GM23248 (cell line): ENCODE results near the gene GUCA1C. TPM values are rescaled to one million over a fixed set of nuclear protein-coding genes. Genes with fewer than 3 reads are reported as not detected.

ENCODE experiments used
- DNase-seq: peaks from one replicate; pipeline ENCODE4 v3.0.0-alpha.2; 2015
- H2AFZ ChIP-seq: fragments of 200-600 bp; sonication (generic); 2 replicates; pipeline ENCODE4 v1.6.1; 2016; ENCODE audit warnings: antibody characterized with exemption
- H3F3A ChIP-seq: fragments of 200-600 bp; sonication (generic); 2 replicates; pipeline ENCODE4 v1.6.1; 2016; ENCODE audit warnings: mild to moderate bottlenecking, antibody characterized with exemption, mixed run types; ENCODE audit not compliant: insufficient read depth
- H3K27ac ChIP-seq: fragments of 200-600 bp; sonication (generic); 2 replicates; pipeline ENCODE4 v1.5.1; 2016; ENCODE audit warnings: mild to moderate bottlenecking
- H3K27me3 ChIP-seq: fragments of 200-600 bp; sonication (generic); replicated peaks from 2 replicates; pipeline ENCODE4 v1.6.1; 2016; ENCODE audit warnings: mild to moderate bottlenecking; ENCODE audit not compliant: insufficient read depth
- H3K36me3 ChIP-seq: fragments of 200-600 bp; sonication (generic); 2 replicates; pipeline ENCODE4 v1.6.1; 2016; ENCODE audit warnings: low read depth, mild to moderate bottlenecking
- H3K4me1 ChIP-seq: fragments of 200-600 bp; sonication (generic); 2 replicates; pipeline ENCODE4 v1.6.1; 2016; ENCODE audit warnings: mild to moderate bottlenecking; ENCODE audit not compliant: insufficient read depth
- H3K4me2 ChIP-seq: fragments of 200-600 bp; sonication (generic); one replicate; pipeline ENCODE4 v1.6.1; 2016; ENCODE audit warnings: mild to moderate bottlenecking; ENCODE audit not compliant: unreplicated experiment
- H3K4me3 ChIP-seq: fragments of 200-600 bp; sonication (generic); 2 replicates; pipeline ENCODE4 v1.5.1; 2016; ENCODE audit warnings: mild to moderate bottlenecking
- H3K79me2 ChIP-seq: fragments of 200-600 bp; sonication (generic); 2 replicates; pipeline ENCODE4 v1.6.1; 2016; ENCODE audit warnings: mild to moderate bottlenecking; ENCODE audit not compliant: insufficient read depth
- H3K9ac ChIP-seq: fragments of 200-600 bp; sonication (generic); 2 replicates; pipeline ENCODE4 v1.6.1; 2016; ENCODE audit warnings: mild to moderate bottlenecking
- H3K9me2 ChIP-seq: fragments of 200-600 bp; sonication (generic); 2 replicates; pipeline ENCODE4 v1.6.1; 2016; ENCODE audit warnings: mixed run types, mild to moderate bottlenecking, moderate library complexity; ENCODE audit not compliant: insufficient read depth
- H3K9me3 ChIP-seq: fragments of 200-600 bp; sonication (generic); one replicate; pipeline ENCODE4 v1.6.1; 2017; ENCODE audit warnings: low read depth
- H4K20me1 ChIP-seq: fragments of 200-600 bp; sonication (generic); 2 replicates; pipeline ENCODE4 v1.6.0; 2016; ENCODE audit not compliant: insufficient read depth
- EZH2 ChIP-seq: fragments of 200-600 bp; sonication (generic); IDR thresholded peaks from 2 replicates; pipeline ENCODE4 v1.6.1; 2018; ENCODE audit warnings: antibody characterized with exemption, mild to moderate bottlenecking; ENCODE audit not compliant: insufficient read depth, poor library complexity, severe bottlenecking
- EZH2phosphoT487 ChIP-seq: fragments of 200-600 bp; sonication (generic); IDR thresholded peaks from 2 replicates; pipeline ENCODE4 v1.6.1; 2018; ENCODE audit warnings: antibody characterized with exemption, moderate library complexity, mild to moderate bottlenecking, low read depth; ENCODE audit not compliant: insufficient read depth
- WGBS, 2 experiments: methylation state at CpG; one replicate each; pipeline ENCODE4 v1.1.6; 2015 to 2017; ENCODE audit warnings: low lambda C conversion rate in 2 of 2, low coverage in 1 of 2; ENCODE audit errors: missing lambda C conversion rate in 2 of 2; 5-methylcytosine and 5-hydroxymethylcytosine counted together
- in situ Hi-C: fragments of 300-500 bp; cut with MboI; formaldehyde crosslinking; loops from 2 replicates; pipeline ENCODE4 v1.15.0; 2020
- polyA plus RNA-seq: library from polyadenylated mRNA; unstranded; fragments of >200 nt; fragmentation: Nextera tagmentation; extraction: Ambion mirVana; gene quantifications from 2 replicates; pipeline ENCODE4 v1.2.1, GENCODE V29; 2016
- total RNA-seq: library from RNA; depleted of rRNA; stranded (reverse); fragments of >200 nt; shearing (Covaris generic); gene quantifications from 2 replicates; pipeline ENCODE4 v1.2.3, GENCODE V29; 2014; rRNA removed

GUCA1C gene
- total and polyA plus RNA-seq, 2 experiments from 2014 or later: not detected

DNA sequence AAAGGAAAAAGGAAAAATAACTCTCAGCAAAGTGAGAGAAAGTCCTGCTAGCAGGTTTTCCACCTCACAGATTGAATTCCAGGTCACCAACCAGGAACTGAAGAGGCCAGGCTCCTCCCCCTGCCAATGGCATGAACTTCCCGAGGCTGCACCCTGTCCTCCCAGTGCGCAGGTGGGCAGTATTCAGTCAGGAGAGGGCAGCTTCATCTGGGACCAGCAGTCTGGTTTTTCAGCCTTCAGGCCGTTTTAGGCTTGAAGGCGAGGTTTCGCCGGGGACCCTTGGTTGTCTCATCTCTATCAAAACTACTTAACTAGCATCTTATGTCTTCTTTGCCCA is 89.9 kb downstream of the GUCA1C start:
- Histone ChIP-seq H3K4me1 (no peaks in the 10 kb centered on the region), H3K27me3 (no peaks in the 10 kb centered on the region), H3K4me2 (no peak overlapping the region), H3K36me3 (no peaks in the 10 kb centered on the region), H2AFZ (no peak overlapping the region), H3K9ac (no peak overlapping the region), H3K9me3 (no peaks in the 10 kb centered on the region), H3F3A (no peaks in the 10 kb centered on the region), H3K4me3 (no peak overlapping the region), H3K27ac (no peak overlapping the region), H4K20me1 (no peaks in the 10 kb centered on the region), H3K79me2 (no peaks in the 10 kb centered on the region), H3K9me2 (no peaks in the 10 kb centered on the region)
- no peak for DNase-seq
- WGBS, 2 experiments: 70 to 74% methylated on average over 6 of the region's 6 CpGs
- in situ Hi-C loops: no loop called here
- no peak for TF ChIP-seq EZH2
- TF ChIP-seq EZH2phosphoT487: no peak

DNA sequence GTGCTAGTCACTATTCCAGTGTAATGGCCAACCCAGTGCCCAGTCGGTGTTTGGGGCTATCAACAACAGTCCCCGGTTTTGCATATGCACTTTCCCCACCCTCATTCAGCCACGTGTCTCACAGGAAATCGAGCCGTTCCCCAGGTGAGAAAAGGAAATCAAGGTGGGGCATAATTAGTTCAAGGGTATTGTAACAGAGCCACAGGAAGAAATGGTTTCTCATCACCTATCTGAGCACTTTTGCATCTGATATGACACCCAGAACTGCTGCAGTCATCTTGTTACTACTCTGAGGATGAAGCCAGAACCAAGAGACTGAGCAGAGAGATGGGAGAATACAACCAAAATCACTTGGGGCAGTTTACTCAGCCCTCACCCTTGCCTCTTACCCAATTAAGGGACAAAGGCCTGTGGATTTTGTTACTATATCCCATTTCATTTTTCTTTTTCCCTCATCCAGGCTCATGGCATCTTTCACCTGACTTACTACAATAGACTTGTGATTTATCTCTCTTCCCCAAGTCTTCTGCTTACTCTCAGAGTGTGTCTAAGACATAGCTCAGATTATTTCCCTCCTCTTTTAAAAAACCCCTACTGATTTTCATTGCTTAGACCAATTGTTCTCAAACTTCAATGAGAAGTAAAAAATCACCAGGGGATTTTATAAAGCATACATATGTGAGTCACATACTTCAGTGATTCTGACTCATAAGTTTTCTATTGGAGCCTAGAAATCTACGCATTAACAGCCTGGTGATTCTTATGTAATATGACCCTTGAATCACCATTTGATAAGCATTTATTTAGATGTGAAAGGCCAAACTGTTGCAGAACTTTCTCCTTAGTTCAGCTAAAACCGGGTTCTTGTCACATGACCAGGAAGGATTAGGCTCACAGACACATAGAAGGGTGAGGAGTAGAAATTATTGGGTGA is 90.5 kb downstream of the GUCA1C start:
- H3K4me1 ChIP-seq: no peaks in the 10 kb centered on the region
- H3K36me3 ChIP-seq: no peaks in the 10 kb centered on the region
- TF ChIP-seq EZH2 (no peak), EZH2phosphoT487 (no peak)
- H3F3A ChIP-seq: no peaks in the 10 kb centered on the region
- in situ Hi-C loops: no loop called here
- no peak overlapping the region for H3K9ac ChIP-seq
- H3K27ac ChIP-seq: no peak overlapping the region
- no peak overlapping the region for H3K4me3 ChIP-seq
- no peak overlapping the region for H2AFZ ChIP-seq
- no peaks in the 10 kb centered on the region for H3K79me2 ChIP-seq
- H3K9me2 ChIP-seq: no peaks in the 10 kb centered on the region
- peak; percentile 33 for DNase-seq
- no peak overlapping the region for H3K4me2 ChIP-seq
- no peaks in the 10 kb centered on the region for H4K20me1 ChIP-seq
- no peaks in the 10 kb centered on the region for H3K9me3 ChIP-seq
- 25 to 26% methylated on average over 7 of the region's 7 CpGs for WGBS, 2 experiments
- H3K27me3 ChIP-seq: no peaks in the 10 kb centered on the region

DNA sequence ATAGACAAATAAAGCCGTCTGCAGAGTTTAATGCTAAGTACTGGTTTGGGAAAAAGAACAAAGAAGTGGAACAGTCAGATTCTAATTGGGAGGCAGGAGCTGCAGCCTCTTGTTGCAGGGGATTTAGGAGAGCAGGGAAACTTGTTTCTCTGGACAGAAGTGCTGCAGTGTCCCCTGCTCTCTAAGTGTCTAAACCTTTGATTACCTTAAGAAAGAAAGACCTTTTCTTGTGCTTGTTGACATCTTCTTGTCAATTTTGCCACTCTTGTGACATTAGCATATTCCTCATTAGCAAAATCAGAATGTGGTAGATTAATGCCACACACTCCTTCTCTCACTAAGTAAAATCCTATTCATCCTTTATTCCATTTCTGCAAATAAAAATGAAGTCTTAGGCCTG is 92.3 kb downstream of the GUCA1C start:
- H4K20me1 ChIP-seq: no peaks in the 10 kb centered on the region
- no peaks in the 10 kb centered on the region for H3K79me2 ChIP-seq
- no peak overlapping the region for H3K27ac ChIP-seq
- H3K9ac ChIP-seq: no peak overlapping the region
- no peaks in the 10 kb centered on the region for H3K9me3 ChIP-seq
- no peak for DNase-seq
- in situ Hi-C loops: no loop called here
- H3K27me3 ChIP-seq: no peaks in the 10 kb centered on the region
- H3K4me1 ChIP-seq: no peaks in the 10 kb centered on the region
- no peak overlapping the region for H3K4me3 ChIP-seq
- no peaks in the 10 kb centered on the region for H3F3A ChIP-seq
- no peak overlapping the region for H2AFZ ChIP-seq
- no peaks in the 10 kb centered on the region for H3K9me2 ChIP-seq
- TF ChIP-seq EZH2phosphoT487 (no peak), EZH2 (no peak)
- WGBS, 2 experiments: 0 to 5% methylated on average over 1 of the region's 1 CpG
- H3K4me2 ChIP-seq: no peak overlapping the region
- no peaks in the 10 kb centered on the region for H3K36me3 ChIP-seq

Other genes with a start within 250 kb of the GUCA1C start
- gene RETNLB, start 196.5 kb downstream of the GUCA1C start, total RNA-seq: not detected in 2 replicates
- gene RETNLB, start 196.5 kb downstream of the GUCA1C start, polyA plus RNA-seq: not detected in 2 replicates
- not detected in 2 replicates for gene TRAT1, start 131.1 kb downstream of the GUCA1C start, total RNA-seq
- gene TRAT1, start 131.1 kb downstream of the GUCA1C start, polyA plus RNA-seq: not detected in 2 replicates
- gene MORC1, start 164.3 kb upstream of the GUCA1C start, total RNA-seq: not detected in 2 replicates
- gene MORC1, start 164.3 kb upstream of the GUCA1C start, polyA plus RNA-seq: not detected in 2 replicates
- gene C3orf85, start 182.8 kb upstream of the GUCA1C start, total RNA-seq: not detected in 2 replicates
- not detected in 2 replicates for gene C3orf85, start 182.8 kb upstream of the GUCA1C start, polyA plus RNA-seq